K562 (cell line): ENCODE data around the gene PRR23E. TPM values are rescaled to one million over a fixed set of nuclear protein-coding genes. Genes with fewer than 3 reads are reported as not detected.

ENCODE experiments used
- ATAC-seq: fragments of 200-7000 bp; cut with Tn5 transposase; 3 replicates; pipeline ENCODE4 v1.9.1; 2020; ENCODE audit warnings: moderate library complexity
- BruUV-seq: library from RNA; stranded (reverse); fragments of 400-500 nt; replicated peaks from 2 replicates; lab custom pipeline; 2021; lab: Mats Ljungman, UMichigan
- CTCF ChIA-PET: fragments of 300-600 bp; formaldehyde crosslinking; extraction: SDS; loops from one replicate; lab custom pipeline; 2021; ENCODE audit warnings: low intra/inter-chr PET ratio; lab: Yijun Ruan, JAX
- POLR2A ChIA-PET: fragments of 300-600, 350-650 bp; sonication (Branson Sonifier 250); formaldehyde crosslinking; extraction: SDS; loops from one replicate; lab custom pipeline; 2021; ENCODE audit warnings: antibody characterized with exemption, inconsistent platforms; lab: Yijun Ruan, JAX
- DNase-seq, 4 experiments: peaks; one replicate each; pipeline versions ENCODE4 v3.0.0 to v3.0.0-alpha.2; 2011 to 2018; ENCODE audit warnings: low spot score in 3 of 4, mixed read lengths in 3 of 4; ENCODE audit errors: extremely low read depth in 1 of 4
- FAIRE-seq: peaks from 2 replicates; lab custom pipeline; 2011; peaks lifted over from hg19 to GRCh38; lab: Jason Lieb, UNC
- H2AFZ ChIP-seq: 2 replicates; pipeline ENCODE4 v1.6.0; 2011; ENCODE audit warnings: low read depth, low read length, control low read depth, inconsistent platforms
- H3K27ac ChIP-seq: fragments of 200-600 bp; 3 replicates; pipeline ENCODE4 v1.8.0; 2011; ENCODE audit warnings: low read depth, mild to moderate bottlenecking, control low read depth, inconsistent platforms, low read length, moderate library complexity, mixed read lengths; ENCODE audit errors: extremely low read depth
- H3K27me3 ChIP-seq, 2 experiments: fragments of 300-600 bp in 1 of 2; 2 replicates in 1 of 2; 3 replicates in 1 of 2; pipeline versions ENCODE4 v1.6.0 to v1.8.0; 2011; ENCODE audit warnings: inconsistent platforms in 2 of 2, low read length in 2 of 2, mild to moderate bottlenecking in 1 of 2, mixed read lengths in 1 of 2, moderate library complexity in 1 of 2; ENCODE audit not compliant: control insufficient read depth in 2 of 2, insufficient read depth in 2 of 2
- H3K36me3 ChIP-seq: fragments of 300-600 bp; 3 replicates; pipeline ENCODE4 v1.8.0; 2011; ENCODE audit warnings: mild to moderate bottlenecking, low read length, inconsistent platforms; ENCODE audit not compliant: control insufficient read depth, insufficient read depth
- H3K4me1 ChIP-seq, 2 experiments: fragments of 200-600 bp in 1 of 2; replicated peaks in 1 of 2; 2 replicates in 1 of 2; 3 replicates in 1 of 2; pipeline versions ENCODE4 v1.5.1 to v1.8.0; 2011; ENCODE audit warnings: inconsistent platforms in 2 of 2, low read length in 2 of 2, mild to moderate bottlenecking in 1 of 2, mixed read lengths in 1 of 2, moderate library complexity in 1 of 2; ENCODE audit not compliant: control insufficient read depth in 2 of 2, insufficient read depth in 2 of 2
- H3K4me2 ChIP-seq: 2 replicates; pipeline ENCODE4 v1.6.1; 2011; ENCODE audit warnings: low read length, control low read depth, inconsistent platforms, mixed read lengths; ENCODE audit not compliant: insufficient read depth
- H3K4me3 ChIP-seq: fragments of 200-600 bp; sonication (generic), shearing (Covaris generic); 2 replicates; pipeline ENCODE4 v1.5.1; 2016; ENCODE audit warnings: control low read depth, inconsistent platforms
- H3K79me2 ChIP-seq: fragments of 200-600 bp; 3 replicates; pipeline ENCODE4 v1.8.0; 2011; ENCODE audit warnings: low read length, inconsistent platforms; ENCODE audit not compliant: control insufficient read depth, insufficient read depth
- H3K9ac ChIP-seq, 2 experiments: 2 replicates each; pipeline versions ENCODE4 v1.6.0 to v1.6.1; 2011; ENCODE audit warnings: low read depth in 2 of 2, low read length in 2 of 2, control low read depth in 1 of 2, inconsistent platforms in 1 of 2, mild to moderate bottlenecking in 1 of 2, mixed read lengths in 1 of 2; ENCODE audit not compliant: insufficient read depth in 1 of 2
- H3K9me1 ChIP-seq: one replicate; pipeline ENCODE4 v1.6.0; 2011; ENCODE audit warnings: inconsistent platforms, mild to moderate bottlenecking, low read length, moderate library complexity; ENCODE audit not compliant: control insufficient read depth, insufficient read depth
- H3K9me3 ChIP-seq: replicated peaks from 2 replicates; pipeline ENCODE4 v1.5.1; 2011; ENCODE audit warnings: low read depth, low read length, inconsistent platforms; ENCODE audit not compliant: control insufficient read depth, insufficient read depth
- H4K20me1 ChIP-seq: replicated peaks from 2 replicates; pipeline ENCODE4 v1.6.1; 2011; ENCODE audit warnings: low read length, inconsistent platforms, mixed read lengths; ENCODE audit not compliant: control insufficient read depth, insufficient read depth
- ASH1L ChIP-seq: fragments of 450-650 bp; IDR thresholded peaks from 2 replicates; pipeline ENCODE4 v1.6.1; 2018; ENCODE audit warnings: borderline replicate concordance, mild to moderate bottlenecking, low read depth; ENCODE audit not compliant: partially characterized antibody
- ATF7 ChIP-seq: fragments of 450-650 bp; IDR thresholded peaks from 2 replicates; pipeline ENCODE4 v1.7.1; 2014; ENCODE audit warnings: mild to moderate bottlenecking, moderate library complexity
- CHD1 ChIP-seq: fragments of 200-600 bp; sonication (generic); IDR thresholded peaks from one replicate; pipeline ENCODE4 v1.6.1; 2012; ENCODE audit warnings: mild to moderate bottlenecking, moderate library complexity, low read length, inconsistent platforms
- DLX4 ChIP-seq: fragments of 250-450 bp; sonication (Bioruptor Pico); IDR thresholded peaks from 2 replicates; pipeline ENCODE4 v1.6.1; 2021; ENCODE audit warnings: mild to moderate bottlenecking
- E2F8 ChIP-seq: fragments of 450-650 bp; IDR thresholded peaks from 2 replicates; pipeline ENCODE4 v1.7.1; 2018; ENCODE audit warnings: mild to moderate bottlenecking, low read depth; ENCODE audit not compliant: partially characterized antibody
- GTF2F1 ChIP-seq: IDR thresholded peaks from 2 replicates; pipeline ENCODE4 v1.6.1; 2011; ENCODE audit warnings: low read depth, low read length, improper control_type of control experiment
- NR0B1 ChIP-seq: fragments of 450-650 bp; IDR thresholded peaks from one replicate; pipeline ENCODE4 v1.6.1; 2018; ENCODE audit warnings: mild to moderate bottlenecking, moderate library complexity; ENCODE audit not compliant: partially characterized antibody
- POLR2G ChIP-seq: fragments of 200-400 bp; formaldehyde crosslinking; IDR thresholded peaks from 2 replicates; pipeline ENCODE4 v1.6.1; 2017; ENCODE audit warnings: low read depth, mild to moderate bottlenecking, antibody characterized with exemption, low read length, moderate library complexity
- PPARD ChIP-seq: fragments of 250-450 bp; sonication (Bioruptor Pico); IDR thresholded peaks from 2 replicates; pipeline ENCODE4 v1.8.0; 2022; ENCODE audit warnings: inconsistent platforms, mild to moderate bottlenecking, moderate library complexity
- SIN3B ChIP-seq: fragments of 450-650 bp; IDR thresholded peaks from 2 replicates; pipeline ENCODE4 v1.6.1; 2017; ENCODE audit warnings: low read depth, mild to moderate bottlenecking, moderate library complexity
- ZNF184 ChIP-seq: sonication (generic); formaldehyde crosslinking; IDR thresholded peaks from 2 replicates; pipeline ENCODE4 v1.5.0; 2020; ENCODE audit warnings: missing genetic modification reagents
- ZNF232 ChIP-seq: sonication (generic); formaldehyde crosslinking; IDR thresholded peaks from 2 replicates; pipeline ENCODE4 v1.8.0; 2022; ENCODE audit warnings: mild to moderate bottlenecking, missing genetic modification reagents
- ZNF75A ChIP-seq: fragments of 450-650 bp; formaldehyde crosslinking; IDR thresholded peaks from 2 replicates; pipeline ENCODE4 v1.4.0; 2020; ENCODE audit warnings: mild to moderate bottlenecking
- WGBS: fragments of 100-300 bp; shearing (Covaris generic); methylation state at CpG from one replicate; pipeline ENCODE4 v1.1.6; 2016; ENCODE audit warnings: low coverage, mixed read lengths; ENCODE audit not compliant: insufficient coverage; ENCODE audit errors: missing lambda C conversion rate; 5-methylcytosine and 5-hydroxymethylcytosine counted together
- in situ Hi-C: fragments of 300-500 bp; cut with MboI; formaldehyde crosslinking; loops from 4 replicates; pipeline ENCODE4 v1.15.0; 2018; ENCODE audit warnings: inconsistent platforms, mixed read lengths
- intact Hi-C: fragments of 100-400 bp; cut with micrococcal nuclease; formaldehyde crosslinking; loops from 2 replicates; pipeline ENCODE4 v1.14.2; 2022
- polyA plus RNA-seq, 8 experiments: library from polyadenylated mRNA; depleted of rRNA in 4 of 8; stranded (reverse) in 5 of 8; unstranded in 3 of 8; fragments of >200 nt; fragmentation: Nextera tagmentation in 2 of 8; fragmentation: Illumina TruSeq in 1 of 8; extraction: Ambion mirVana in 2 of 8; extraction: Trizol in 1 of 8; gene quantifications; 2 replicates each; pipeline versions ENCODE4 v1.2.1 to v1.2.3, GENCODE V29; 2011 to 2014; ENCODE audit warnings: inconsistent platforms in 1 of 8, missing spikeins in 1 of 8
- total RNA-seq, 7 experiments: library from RNA; depleted of rRNA in 6 of 7; stranded (reverse); fragments of >200 nt in 6 of 7; fragmentation: Illumina TruSeq in 2 of 7; extraction: Trizol in 2 of 7; gene quantifications; 2 replicates each; pipeline versions ENCODE4 v1.2.1 to v1.2.3, GENCODE V29; 2011 to 2021; ENCODE audit warnings: low replicate concordance in 1 of 7
- TF ChIP-seq, protein P1 (sequence below): fragments of 250-450 bp; sonication (Bioruptor Pico); IDR thresholded peaks from 2 replicates; pipeline ENCODE4 v1.9.0; 2021; ENCODE audit warnings: mild to moderate bottlenecking, inconsistent platforms

PRR23E gene
- total and polyA plus RNA-seq, 9 of the 15 experiments (the other 6 are each of a cell fraction or from before 2014, with no cell fraction given), result not detected

GRCh38 chr3:127183931-127184869, 8.7 kb upstream of the PRR23E start (continued):
- TF ChIP-seq E2F8 (no peak), CHD1 (no peak), PPARD (CRISPR knock-in tag) (no peak), ASH1L (no peak), GTF2F1 (no peak), POLR2G (no peak)

GRCh38 chr3:127184870-127185216, 8.1 kb upstream of the PRR23E start:
- Histone ChIP-seq H3K27me3 (no peaks in the 10 kb centered on the region), H3K9ac (no peak overlapping the region), H3K4me1 (no peaks in the 10 kb centered on the region), H4K20me1 (no peaks in the 10 kb centered on the region), H3K4me3 (no peak overlapping the region), H3K36me3 (no peaks in the 10 kb centered on the region), H3K9me3 (no peaks in the 10 kb centered on the region), H3K79me2 (no peaks in the 10 kb centered on the region), H3K4me2 (no peak overlapping the region), H3K9me1 (no peaks in the 10 kb centered on the region), H2AFZ (no peak overlapping the region), H3K27ac (no peak overlapping the region)
- no TSS peak for BruUV-seq
- ATAC-seq, result no peak
- WGBS, result 0% methylated on average over 3 of the region's 4 CpGs
- POLR2A ChIA-PET, result no interaction called here
- no peak for FAIRE-seq
- no peak for DNase-seq
- intact Hi-C loops (no loop called here), in situ Hi-C loops (no loop called here)
- CTCF ChIA-PET, result no interaction called here
- TF ChIP-seq NR0B1 (no peak), DLX4 (CRISPR knock-in tag) (no peak), ZNF75A (no peak), ZNF232 (CRISPR knock-in tag) (no peak), ZNF184 (no peak), ATF7 (no peak), SIN3B (no peak)
- TF ChIP-seq, protein P1, sequence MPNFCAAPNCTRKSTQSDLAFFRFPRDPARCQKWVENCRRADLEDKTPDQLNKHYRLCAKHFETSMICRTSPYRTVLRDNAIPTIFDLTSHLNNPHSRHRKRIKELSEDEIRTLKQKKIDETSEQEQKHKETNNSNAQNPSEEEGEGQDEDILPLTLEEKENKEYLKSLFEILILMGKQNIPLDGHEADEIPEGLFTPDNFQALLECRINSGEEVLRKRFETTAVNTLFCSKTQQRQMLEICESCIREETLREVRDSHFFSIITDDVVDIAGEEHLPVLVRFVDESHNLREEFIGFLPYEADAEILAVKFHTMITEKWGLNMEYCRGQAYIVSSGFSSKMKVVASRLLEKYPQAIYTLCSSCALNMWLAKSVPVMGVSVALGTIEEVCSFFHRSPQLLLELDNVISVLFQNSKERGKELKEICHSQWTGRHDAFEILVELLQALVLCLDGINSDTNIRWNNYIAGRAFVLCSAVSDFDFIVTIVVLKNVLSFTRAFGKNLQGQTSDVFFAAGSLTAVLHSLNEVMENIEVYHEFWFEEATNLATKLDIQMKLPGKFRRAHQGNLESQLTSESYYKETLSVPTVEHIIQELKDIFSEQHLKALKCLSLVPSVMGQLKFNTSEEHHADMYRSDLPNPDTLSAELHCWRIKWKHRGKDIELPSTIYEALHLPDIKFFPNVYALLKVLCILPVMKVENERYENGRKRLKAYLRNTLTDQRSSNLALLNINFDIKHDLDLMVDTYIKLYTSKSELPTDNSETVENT (CRISPR knock-in tag), result no peak
